IPS-18c (cell line): ENCODE results near the gene PRLHR.

Experiments used
- H3K4me3 ChIP-seq: 2 replicates; pipeline ENCODE4 v1.7.0; 2013; ENCODE audit warnings: low read depth, mild to moderate bottlenecking, low read length, moderate library complexity; ENCODE audit not compliant: insufficient read depth
- H3K9me3 ChIP-seq: one replicate; pipeline ENCODE4 v1.6.1; 2013; ENCODE audit warnings: mild to moderate bottlenecking, low read length, moderate library complexity; ENCODE audit not compliant: control insufficient read depth, insufficient read depth

Gene PRLHR

DNA sequence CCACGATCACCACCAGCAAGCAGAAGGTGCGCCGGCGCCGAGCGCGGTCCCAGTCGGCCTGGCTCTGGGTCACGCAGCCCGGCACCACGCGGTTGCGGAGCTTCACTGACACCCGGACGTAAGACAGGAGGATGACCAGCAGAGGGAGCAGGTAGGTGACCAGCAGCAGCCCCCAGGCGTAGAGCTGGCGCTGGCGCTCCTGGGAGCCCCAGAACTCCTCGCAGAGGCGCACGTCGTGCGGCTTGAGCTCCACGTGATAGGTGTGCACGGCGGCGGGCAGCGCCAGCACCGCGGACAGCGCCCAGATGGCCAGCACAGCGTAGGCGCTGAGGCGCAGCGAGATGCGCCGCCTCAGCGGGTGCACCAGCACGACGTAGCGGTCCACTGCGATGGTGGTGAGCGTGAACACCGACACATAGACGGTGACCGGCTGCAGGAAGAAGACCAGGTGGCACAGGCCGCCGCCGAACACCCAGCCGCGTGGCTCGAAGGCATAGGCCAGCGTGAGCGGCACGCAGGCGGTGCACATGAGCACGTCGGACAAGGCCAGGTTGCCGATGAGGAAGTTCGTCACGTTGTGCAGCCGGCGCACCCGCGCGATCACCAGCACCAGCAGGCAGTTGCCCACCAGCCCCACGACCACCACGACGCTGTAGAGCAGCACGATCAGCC lies 920 bp downstream of the PRLHR start:
- Histone ChIP-seq H3K9me3 (no peaks in the 10 kb centered on the region), H3K4me3 (peak overlapping the region; percentile 22; the same call in 1 of the 2 replicates)

- Histone ChIP-seq H3K4me3 (no peak overlapping the region), H3K9me3 (no peaks in the 10 kb centered on the region)
Measured at GRCh38 chr10:118592675-118593330, 2.6 kb downstream of the PRLHR start.

- no peak overlapping the region for H3K4me3 ChIP-seq
Measured at GRCh38 chr10:118590334-118590733, 5.1 kb downstream of the PRLHR start.

DNA sequence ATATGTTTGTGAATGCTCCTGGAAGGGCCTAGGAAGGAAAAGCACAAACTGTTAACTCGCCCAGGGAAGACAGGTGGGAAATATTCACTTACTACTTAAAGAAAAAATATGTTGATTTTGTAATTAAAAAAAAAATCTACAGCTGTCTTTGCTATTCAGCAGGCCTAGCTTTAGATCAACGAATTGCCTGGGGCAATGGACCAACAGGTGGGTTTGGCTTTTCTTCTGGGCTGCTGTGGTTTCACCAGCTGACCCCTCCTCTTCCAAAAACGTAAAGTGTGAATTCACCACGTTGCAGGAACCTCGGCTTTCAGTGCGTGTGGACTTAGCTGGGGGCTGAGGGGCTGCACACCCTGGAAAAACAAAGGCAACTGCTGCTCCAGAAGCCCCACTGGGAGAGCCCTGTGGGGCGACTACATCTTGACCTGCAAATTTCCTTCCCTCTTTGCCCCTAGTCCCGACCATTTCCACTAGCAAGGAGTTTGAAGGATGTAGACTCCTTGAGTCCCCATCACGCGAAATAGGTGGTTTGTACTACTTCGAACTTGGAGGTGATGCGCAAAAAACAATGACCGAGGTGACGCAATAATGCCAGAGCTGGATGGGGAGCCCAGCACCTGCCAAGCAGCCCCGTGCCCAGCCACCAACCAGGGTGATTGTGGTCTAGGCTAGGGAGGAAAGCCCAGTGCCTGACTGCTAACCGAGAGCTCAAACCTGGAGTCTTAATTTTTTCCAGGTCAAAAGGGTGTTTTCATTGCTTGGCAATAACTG lies 7.4 kb downstream of the PRLHR start:
- no peak overlapping the region for H3K4me3 ChIP-seq
- H3K9me3 ChIP-seq, result no peaks in the 10 kb centered on the region

More at GRCh38 chr10:118590334-118590733, 5.1 kb downstream of the PRLHR start:
- no peaks in the 10 kb centered on the region for H3K9me3 ChIP-seq

- no peaks in the 10 kb centered on the region for H3K9me3 ChIP-seq
- no peak overlapping the region for H3K4me3 ChIP-seq
Measured at GRCh38 chr10:118586911-118587310, 8.5 kb downstream of the PRLHR start.

DNA sequence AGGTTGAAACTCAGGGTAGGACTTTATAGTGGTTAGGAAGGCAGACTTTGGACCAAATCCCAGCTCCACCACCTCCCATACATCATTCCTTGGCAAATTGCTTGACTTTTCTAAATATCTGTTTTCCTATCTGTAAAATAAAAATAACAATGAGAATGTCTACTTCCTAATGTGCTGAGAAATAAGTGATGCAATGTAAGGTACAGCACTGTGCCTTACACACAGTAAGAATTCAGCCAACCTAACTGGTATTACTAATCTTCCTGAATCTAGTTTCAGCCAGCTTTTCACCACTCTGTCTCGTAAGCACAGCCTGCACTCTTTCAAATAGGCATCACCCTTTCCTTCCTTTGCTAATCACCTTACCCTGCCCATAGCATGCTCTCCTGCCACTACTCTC lies 9.7 kb downstream of the PRLHR start:
- Histone ChIP-seq H3K4me3 (no peak overlapping the region), H3K9me3 (no peaks in the 10 kb centered on the region)

DNA sequence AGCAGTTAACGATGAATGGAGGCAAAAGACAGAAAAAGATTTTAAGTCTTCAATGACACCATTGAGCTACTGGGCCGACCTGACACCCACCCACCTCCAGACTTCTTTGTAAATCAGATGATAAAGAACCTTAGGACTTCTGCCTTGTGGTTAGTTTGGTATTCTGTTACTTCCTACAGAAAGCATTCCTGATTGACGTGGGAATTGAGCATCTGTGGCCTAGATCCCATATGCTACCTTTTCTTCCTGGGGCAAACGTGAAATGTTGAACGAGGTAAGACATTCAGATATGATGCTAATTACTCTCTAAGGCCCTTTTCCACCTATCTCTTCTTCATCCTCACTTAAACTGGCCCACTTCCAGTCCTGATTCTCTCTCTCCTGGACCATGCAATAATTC lies 10.2 kb downstream of the PRLHR start:
- Histone ChIP-seq H3K9me3 (no peaks in the 10 kb centered on the region), H3K4me3 (no peak overlapping the region)

DNA sequence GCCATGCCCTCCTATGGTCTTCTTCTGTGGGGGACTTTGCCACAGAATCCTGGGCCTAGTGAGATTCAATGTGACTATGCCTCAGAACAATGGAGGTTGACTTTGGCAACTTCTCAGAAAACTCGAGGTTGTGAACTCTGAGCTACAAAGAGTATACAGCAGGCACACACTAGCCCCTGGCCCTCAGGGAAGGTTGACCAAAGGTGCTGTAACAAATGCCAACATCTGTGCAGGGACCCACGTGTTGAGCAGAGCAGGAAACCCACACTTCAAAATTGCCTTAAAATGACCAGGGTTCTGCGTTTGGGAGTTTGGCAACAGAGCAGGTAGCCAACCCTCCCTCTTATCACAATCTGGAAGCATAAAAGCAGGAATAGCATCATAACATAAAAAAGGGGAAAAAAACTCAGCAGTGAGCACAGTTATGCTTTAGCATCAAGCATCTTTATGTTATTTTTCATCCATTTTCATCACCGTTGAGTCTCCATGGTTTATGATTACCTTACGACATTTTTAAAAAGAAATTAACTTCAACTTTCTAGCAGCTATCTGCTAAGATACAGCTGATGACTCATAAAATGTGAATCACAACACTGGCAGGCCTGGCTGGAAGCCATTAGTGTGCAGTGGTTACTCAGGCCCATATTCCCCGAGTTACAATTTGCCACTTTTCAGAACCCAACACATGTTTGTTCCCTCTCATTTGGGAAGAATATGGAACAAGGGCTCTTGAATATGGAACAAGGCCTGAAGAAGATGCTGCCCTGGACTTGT lies 11.1 kb downstream of the PRLHR start:
- no peaks in the 10 kb centered on the region for H3K9me3 ChIP-seq
- no peak overlapping the region for H3K4me3 ChIP-seq

GRCh38 chr10:118583611-118584010 lies 11.8 kb downstream of the PRLHR start:
- H3K4me3 ChIP-seq, result no peak overlapping the region
- H3K9me3 ChIP-seq, result no peaks in the 10 kb centered on the region

DNA sequence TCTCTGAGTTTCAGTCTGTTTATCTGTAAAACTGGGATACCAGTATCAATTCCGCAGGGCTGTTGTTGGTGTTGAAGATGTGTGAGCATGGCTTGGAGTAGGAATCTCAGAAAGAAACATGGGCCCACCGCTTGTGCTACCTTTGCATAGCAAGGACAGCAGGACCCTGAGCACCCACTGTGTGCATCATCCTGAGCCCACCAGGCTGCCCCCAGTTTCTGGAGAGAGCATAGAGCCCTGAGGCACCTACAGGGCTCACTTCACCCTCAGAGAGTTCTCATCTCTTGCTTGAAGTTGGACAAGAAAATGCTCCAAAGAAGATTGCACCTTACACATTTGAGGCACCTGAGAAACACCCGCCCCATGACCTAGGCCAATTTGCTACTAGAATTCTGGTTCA lies 12.9 kb downstream of the PRLHR start:
- H3K9me3 ChIP-seq, result no peaks in the 10 kb centered on the region
- no peak overlapping the region for H3K4me3 ChIP-seq

GRCh38 chr10:118581340-118581739 lies 14.1 kb downstream of the PRLHR start:
- Histone ChIP-seq H3K4me3 (no peak overlapping the region), H3K9me3 (no peaks in the 10 kb centered on the region)

GRCh38 chr10:118580702-118581101 lies 14.7 kb downstream of the PRLHR start:
- H3K4me3 ChIP-seq, result no peak overlapping the region

DNA sequence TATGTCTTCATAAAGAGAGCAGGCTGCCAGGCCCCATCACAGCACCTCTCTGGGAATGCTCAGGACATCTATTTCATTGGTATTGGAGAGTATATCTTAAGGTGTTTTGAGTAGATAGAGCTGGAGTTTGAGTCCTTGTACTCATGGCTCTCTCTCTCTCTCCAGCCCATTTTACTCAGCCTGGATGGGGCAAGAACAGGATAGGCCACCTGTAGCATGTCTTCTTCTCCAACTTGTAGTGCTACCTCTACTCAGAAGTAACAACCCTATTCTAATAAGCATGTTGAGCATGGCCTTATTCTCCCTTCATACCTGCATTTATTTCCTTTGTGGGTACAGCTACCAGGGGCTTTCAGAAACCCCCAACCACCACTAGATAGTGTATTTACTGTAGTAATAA lies 21.9 kb downstream of the PRLHR start:
- Histone ChIP-seq H3K9me3 (no peaks in the 10 kb centered on the region), H3K4me3 (no peak overlapping the region)

More at GRCh38 chr10:118580702-118581101, 14.7 kb downstream of the PRLHR start:
- H3K9me3 ChIP-seq, result no peaks in the 10 kb centered on the region

DNA sequence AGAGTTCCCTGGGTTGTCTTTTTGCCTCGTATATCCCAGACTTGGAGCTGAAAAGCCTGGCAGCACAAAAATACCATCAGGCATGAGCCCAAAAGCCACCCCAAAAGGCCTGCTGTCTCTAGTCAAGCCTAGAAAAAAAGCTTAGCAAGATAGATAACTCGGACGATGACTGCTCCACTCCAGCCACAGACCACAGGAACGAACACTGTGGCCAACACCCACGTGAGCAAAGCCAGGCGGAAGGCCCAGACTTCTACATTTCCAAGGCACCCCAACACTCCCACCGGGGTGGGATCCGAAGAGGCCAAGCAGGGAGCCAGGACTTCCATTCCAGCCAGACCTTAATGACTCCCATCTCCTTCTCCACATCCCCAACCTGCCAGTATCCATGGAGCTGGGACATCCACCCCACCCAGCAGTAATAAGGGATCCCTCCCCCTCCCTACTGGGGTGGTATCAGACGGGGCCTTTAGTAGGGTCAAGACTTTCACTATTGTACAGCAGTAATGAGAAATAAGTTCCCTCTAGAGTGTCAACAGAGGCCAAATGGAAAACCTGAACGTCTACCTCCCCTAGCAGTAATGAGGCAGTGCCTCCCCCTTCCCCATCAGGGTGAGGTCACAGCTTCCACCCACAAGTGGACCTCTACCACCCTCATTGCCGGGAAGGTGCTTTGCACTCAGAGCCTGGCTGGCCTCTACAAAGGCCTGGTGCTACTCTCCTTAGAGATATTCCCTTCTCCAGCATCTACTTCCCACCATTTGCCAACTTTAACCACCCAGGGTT lies 23.0 kb downstream of the PRLHR start:
- H3K4me3 ChIP-seq, result no peak overlapping the region
- H3K9me3 ChIP-seq, result no peaks in the 10 kb centered on the region

DNA sequence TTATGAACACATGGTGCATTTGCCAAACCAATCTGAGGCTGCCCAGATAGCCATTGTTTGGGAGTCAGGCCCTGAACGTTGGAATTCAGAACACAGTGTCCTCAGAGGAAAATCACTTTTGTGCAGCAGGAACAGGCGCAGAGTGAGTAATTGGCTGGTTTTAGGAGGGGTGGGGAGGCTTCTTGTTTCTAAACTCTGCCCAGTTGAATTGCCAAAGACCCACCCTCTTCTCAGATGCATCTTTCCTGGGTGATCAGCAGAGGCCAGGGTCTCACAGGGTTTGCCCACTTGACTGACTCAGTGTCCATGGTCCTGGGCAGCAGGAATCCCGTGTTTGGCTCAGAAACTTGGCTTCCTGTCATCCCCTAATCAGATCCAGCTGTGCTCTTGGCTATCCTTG lies 24.3 kb downstream of the PRLHR start:
- no peaks in the 10 kb centered on the region for H3K9me3 ChIP-seq
- H3K4me3 ChIP-seq, result no peak overlapping the region

- no peak overlapping the region for H3K4me3 ChIP-seq
- H3K9me3 ChIP-seq, result no peaks in the 10 kb centered on the region
Measured at GRCh38 chr10:118570591-118570990, 24.9 kb downstream of the PRLHR start.

DNA sequence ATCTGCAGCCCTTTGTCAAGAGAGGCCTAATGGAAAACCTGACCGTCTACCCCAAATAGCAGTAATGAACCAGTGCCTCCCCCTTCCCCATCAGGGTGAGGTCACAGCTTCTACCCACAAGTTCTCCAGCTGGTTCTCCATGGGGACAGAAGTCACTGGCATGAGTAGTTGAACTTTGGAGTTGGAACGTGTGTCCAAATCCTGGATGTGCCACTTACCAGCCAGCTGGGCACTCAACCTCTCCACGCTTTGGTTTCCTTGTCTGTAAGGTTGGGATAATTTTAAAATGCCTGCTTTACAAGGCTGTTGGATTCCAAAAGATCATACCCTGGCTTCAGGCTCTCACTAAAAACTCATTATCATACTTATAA lies 25.6 kb downstream of the PRLHR start:
- no peaks in the 10 kb centered on the region for H3K9me3 ChIP-seq
- H3K4me3 ChIP-seq, result no peak overlapping the region
